Measurements from ENCODE around the gene AMPD1.

The AMPD1 gene

DNA sequence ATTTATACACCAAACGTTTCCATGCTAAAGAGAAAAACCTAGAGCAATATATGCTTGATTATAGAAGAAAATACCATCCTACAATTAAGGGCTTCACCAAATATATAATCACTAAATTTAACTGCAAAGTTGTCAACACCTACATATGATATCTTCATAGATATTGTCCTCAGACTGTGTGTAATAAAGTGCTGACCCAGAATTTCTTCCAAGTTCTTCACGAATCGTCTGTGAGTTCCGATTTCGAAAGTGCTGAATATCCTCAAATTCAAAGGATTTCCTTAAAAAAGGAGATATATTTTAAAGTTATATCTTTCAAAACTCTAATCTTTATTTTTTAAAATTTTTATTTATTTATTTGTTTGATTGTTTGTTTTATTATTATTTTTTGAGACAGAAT lies 72.0 kb downstream of the AMPD1 start:
- Mint-ChIP-seq H3K27me3 (peaks cover under 1% of the 10 kb centered on the region), H3K4me1 (no peaks in the 10 kb centered on the region), H3K4me3 (no peak overlapping the region), H3K9me3 (no peaks in the 10 kb centered on the region), H3K27ac (no peak overlapping the region), H3K36me3 (no peaks in the 10 kb centered on the region)
- ATAC-seq, result no peak

All from stimulated activated memory B cell treated with anti-CD40 and anti-IgM and Interleukin-4, amounts not matched to agents 10 μg/mL and 1 μg/mL and 100 μg/mL, for 72 hours (primary cell).